IPS-18a (cell line): Measurements from ENCODE around the gene AGPAT4.

Source experiments
- H3K27ac ChIP-seq: one replicate; pipeline ENCODE4 v1.5.1; 2013; ENCODE audit warnings: low read length
- H3K27me3 ChIP-seq: one replicate; pipeline ENCODE4 v1.6.1; 2013; ENCODE audit warnings: mild to moderate bottlenecking, low read length; ENCODE audit not compliant: control insufficient read depth, insufficient read depth
- H3K36me3 ChIP-seq: one replicate; pipeline ENCODE4 v1.6.1; 2013; ENCODE audit warnings: low read depth, low read length; ENCODE audit not compliant: control insufficient read depth
- H3K4me1 ChIP-seq: one replicate; pipeline ENCODE4 v1.6.1; 2013; ENCODE audit warnings: low read depth, low read length; ENCODE audit not compliant: control insufficient read depth
- H3K4me3 ChIP-seq: one replicate; pipeline ENCODE4 v1.5.1; 2013; ENCODE audit warnings: low read length
- H3K9ac ChIP-seq: one replicate; pipeline ENCODE4 v1.6.1; 2013; ENCODE audit warnings: mild to moderate bottlenecking, low read length, moderate library complexity
- H3K9me3 ChIP-seq: one replicate; pipeline ENCODE4 v1.6.1; 2013; ENCODE audit warnings: low read depth, low read length; ENCODE audit not compliant: control insufficient read depth

Gene AGPAT4

GRCh38 chr6:161235776-161236633, 37.9 kb downstream of the AGPAT4 start:
- H3K9ac ChIP-seq: no peak overlapping the region
- no peaks in the 10 kb centered on the region for H3K27me3 ChIP-seq
- no peak overlapping the region for H3K27ac ChIP-seq
- H3K4me1 ChIP-seq: peaks cover 19% of the 10 kb centered on the region
- H3K9me3 ChIP-seq: no peaks in the 10 kb centered on the region
- H3K36me3 ChIP-seq: peaks cover 4% of the 10 kb centered on the region
- no peak overlapping the region for H3K4me3 ChIP-seq

- H3K4me3 ChIP-seq: no peak overlapping the region
- peaks cover 31% of the 10 kb centered on the region for H3K4me1 ChIP-seq
- no peak overlapping the region for H3K9ac ChIP-seq
- no peaks in the 10 kb centered on the region for H3K27me3 ChIP-seq
- no peaks in the 10 kb centered on the region for H3K9me3 ChIP-seq
- peaks cover 8% of the 10 kb centered on the region for H3K36me3 ChIP-seq
- no peak overlapping the region for H3K27ac ChIP-seq
Measured at GRCh38 chr6:161233986-161234661, 39.7 kb downstream of the AGPAT4 start.

GRCh38 chr6:161232467-161232866, 41.4 kb downstream of the AGPAT4 start:
- Histone ChIP-seq H3K9me3 (no peaks in the 10 kb centered on the region), H3K36me3 (peaks cover 8% of the 10 kb centered on the region), H3K4me3 (no peak overlapping the region), H3K27ac (no peak overlapping the region), H3K4me1 (peaks cover 31% of the 10 kb centered on the region), H3K9ac (no peak overlapping the region), H3K27me3 (no peaks in the 10 kb centered on the region)

- Histone ChIP-seq H3K36me3 (peaks cover 11% of the 10 kb centered on the region), H3K4me3 (no peak overlapping the region), H3K4me1 (peaks cover 31% of the 10 kb centered on the region), H3K27me3 (no peaks in the 10 kb centered on the region), H3K9me3 (no peaks in the 10 kb centered on the region), H3K27ac (no peak overlapping the region), H3K9ac (no peak overlapping the region)
Measured at GRCh38 chr6:161232010-161232409, 41.9 kb downstream of the AGPAT4 start.

GRCh38 chr6:161230339-161230738, 43.5 kb downstream of the AGPAT4 start:
- Histone ChIP-seq H3K9ac (no peak overlapping the region), H3K27me3 (no peaks in the 10 kb centered on the region), H3K4me1 (peaks cover 31% of the 10 kb centered on the region), H3K4me3 (no peak overlapping the region), H3K27ac (no peak overlapping the region), H3K9me3 (no peaks in the 10 kb centered on the region), H3K36me3 (peaks cover 15% of the 10 kb centered on the region)

- no peaks in the 10 kb centered on the region for H3K9me3 ChIP-seq
- no peak overlapping the region for H3K27ac ChIP-seq
- H3K4me3 ChIP-seq: no peak overlapping the region
- peaks cover 15% of the 10 kb centered on the region for H3K36me3 ChIP-seq
- peaks cover 18% of the 10 kb centered on the region for H3K4me1 ChIP-seq
- no peaks in the 10 kb centered on the region for H3K27me3 ChIP-seq
- H3K9ac ChIP-seq: no peak overlapping the region
Measured at GRCh38 chr6:161228921-161229591, 44.8 kb downstream of the AGPAT4 start.

- Histone ChIP-seq H3K9me3 (no peaks in the 10 kb centered on the region), H3K36me3 (peaks cover 15% of the 10 kb centered on the region), H3K27me3 (no peaks in the 10 kb centered on the region), H3K4me1 (peaks cover 17% of the 10 kb centered on the region), H3K27ac (no peak overlapping the region), H3K9ac (no peak overlapping the region), H3K4me3 (no peak overlapping the region)
Measured at GRCh38 chr6:161228096-161228495, 45.8 kb downstream of the AGPAT4 start.

GRCh38 chr6:161227004-161227960, 46.6 kb downstream of the AGPAT4 start:
- H3K4me1 ChIP-seq: peaks cover 17% of the 10 kb centered on the region
- H3K4me3 ChIP-seq: no peak overlapping the region
- H3K27me3 ChIP-seq: no peaks in the 10 kb centered on the region
- no peak overlapping the region for H3K9ac ChIP-seq
- no peaks in the 10 kb centered on the region for H3K9me3 ChIP-seq
- no peak overlapping the region for H3K27ac ChIP-seq
- H3K36me3 ChIP-seq: peaks cover 15% of the 10 kb centered on the region

GRCh38 chr6:161226009-161226964, 47.6 kb downstream of the AGPAT4 start:
- Histone ChIP-seq H3K36me3 (peaks cover 18% of the 10 kb centered on the region), H3K4me1 (peaks cover 17% of the 10 kb centered on the region), H3K27me3 (no peaks in the 10 kb centered on the region), H3K9ac (no peak overlapping the region), H3K27ac (no peak overlapping the region), H3K9me3 (no peaks in the 10 kb centered on the region), H3K4me3 (no peak overlapping the region)

- Histone ChIP-seq H3K9me3 (no peaks in the 10 kb centered on the region), H3K36me3 (peaks cover 17% of the 10 kb centered on the region), H3K9ac (no peak overlapping the region), H3K4me3 (no peak overlapping the region), H3K4me1 (peaks cover 17% of the 10 kb centered on the region), H3K27me3 (no peaks in the 10 kb centered on the region), H3K27ac (no peak overlapping the region)
Measured at GRCh38 chr6:161225681-161226008, 48.2 kb downstream of the AGPAT4 start.
